ENCODE results near the gene SOD2.

The SOD2 gene

DNA sequence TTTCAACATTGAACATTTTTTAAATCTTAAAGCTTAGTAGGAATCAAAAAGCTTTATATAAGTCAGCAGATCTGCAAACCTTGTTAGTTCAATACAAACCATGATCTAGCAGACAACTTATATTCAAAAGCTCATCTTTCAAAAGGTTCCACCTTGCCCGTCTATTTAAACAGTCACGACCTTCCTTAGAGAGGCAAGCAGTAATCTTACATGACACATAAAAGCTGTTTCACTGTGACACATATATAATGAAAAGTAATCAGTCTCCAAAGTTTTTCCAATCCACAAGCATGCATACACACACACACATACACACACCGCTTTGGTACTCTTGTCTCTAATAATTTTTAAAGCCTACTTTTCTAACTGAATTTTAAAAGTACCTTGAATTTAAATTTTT is 12.9 kb downstream of the SOD2 start:
- TF ChIP-seq NFIC (IDR thresholded peaks at IDR 0.05), result no peak
- TF ChIP-seq, protein P1, sequence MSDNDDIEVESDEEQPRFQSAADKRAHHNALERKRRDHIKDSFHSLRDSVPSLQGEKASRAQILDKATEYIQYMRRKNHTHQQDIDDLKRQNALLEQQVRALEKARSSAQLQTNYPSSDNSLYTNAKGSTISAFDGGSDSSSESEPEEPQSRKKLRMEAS (IDR thresholded peaks at IDR 0.05), result no peak
- no peak for TF ChIP-seq EP300 (IDR thresholded peaks at IDR 0.05; ENCODE audit: borderline replicate concordance)
- TF ChIP-seq, protein P2, sequence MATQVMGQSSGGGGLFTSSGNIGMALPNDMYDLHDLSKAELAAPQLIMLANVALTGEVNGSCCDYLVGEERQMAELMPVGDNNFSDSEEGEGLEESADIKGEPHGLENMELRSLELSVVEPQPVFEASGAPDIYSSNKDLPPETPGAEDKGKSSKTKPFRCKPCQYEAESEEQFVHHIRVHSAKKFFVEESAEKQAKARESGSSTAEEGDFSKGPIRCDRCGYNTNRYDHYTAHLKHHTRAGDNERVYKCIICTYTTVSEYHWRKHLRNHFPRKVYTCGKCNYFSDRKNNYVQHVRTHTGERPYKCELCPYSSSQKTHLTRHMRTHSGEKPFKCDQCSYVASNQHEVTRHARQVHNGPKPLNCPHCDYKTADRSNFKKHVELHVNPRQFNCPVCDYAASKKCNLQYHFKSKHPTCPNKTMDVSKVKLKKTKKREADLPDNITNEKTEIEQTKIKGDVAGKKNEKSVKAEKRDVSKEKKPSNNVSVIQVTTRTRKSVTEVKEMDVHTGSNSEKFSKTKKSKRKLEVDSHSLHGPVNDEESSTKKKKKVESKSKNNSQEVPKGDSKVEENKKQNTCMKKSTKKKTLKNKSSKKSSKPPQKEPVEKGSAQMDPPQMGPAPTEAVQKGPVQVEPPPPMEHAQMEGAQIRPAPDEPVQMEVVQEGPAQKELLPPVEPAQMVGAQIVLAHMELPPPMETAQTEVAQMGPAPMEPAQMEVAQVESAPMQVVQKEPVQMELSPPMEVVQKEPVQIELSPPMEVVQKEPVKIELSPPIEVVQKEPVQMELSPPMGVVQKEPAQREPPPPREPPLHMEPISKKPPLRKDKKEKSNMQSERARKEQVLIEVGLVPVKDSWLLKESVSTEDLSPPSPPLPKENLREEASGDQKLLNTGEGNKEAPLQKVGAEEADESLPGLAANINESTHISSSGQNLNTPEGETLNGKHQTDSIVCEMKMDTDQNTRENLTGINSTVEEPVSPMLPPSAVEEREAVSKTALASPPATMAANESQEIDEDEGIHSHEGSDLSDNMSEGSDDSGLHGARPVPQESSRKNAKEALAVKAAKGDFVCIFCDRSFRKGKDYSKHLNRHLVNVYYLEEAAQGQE (IDR thresholded peaks at IDR 0.05; ENCODE audit: low read depth), result no peak
- no peak for TF ChIP-seq FOXM1 (IDR thresholded peaks at IDR 0.05; ENCODE audit: borderline replicate concordance, low read depth)
- TF ChIP-seq CEBPB (IDR thresholded peaks at IDR 0.05), result no peak
- no peak for TF ChIP-seq EGR1 (IDR thresholded peaks at IDR 0.05)
- no peak for TF ChIP-seq CREB1 (IDR thresholded peaks at IDR 0.05; ENCODE audit: low read depth)
- TF ChIP-seq RAD21 (IDR thresholded peaks at IDR 0.05; ENCODE audit: low read depth), result no peak
- TF ChIP-seq, protein P3, sequence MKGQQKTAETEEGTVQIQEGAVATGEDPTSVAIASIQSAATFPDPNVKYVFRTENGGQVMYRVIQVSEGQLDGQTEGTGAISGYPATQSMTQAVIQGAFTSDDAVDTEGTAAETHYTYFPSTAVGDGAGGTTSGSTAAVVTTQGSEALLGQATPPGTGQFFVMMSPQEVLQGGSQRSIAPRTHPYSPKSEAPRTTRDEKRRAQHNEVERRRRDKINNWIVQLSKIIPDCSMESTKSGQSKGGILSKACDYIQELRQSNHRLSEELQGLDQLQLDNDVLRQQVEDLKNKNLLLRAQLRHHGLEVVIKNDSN (IDR thresholded peaks at IDR 0.05), result no peak
- TF ChIP-seq ZBTB7A (IDR thresholded peaks at IDR 0.05; ENCODE audit: low read depth), result no peak

DNA sequence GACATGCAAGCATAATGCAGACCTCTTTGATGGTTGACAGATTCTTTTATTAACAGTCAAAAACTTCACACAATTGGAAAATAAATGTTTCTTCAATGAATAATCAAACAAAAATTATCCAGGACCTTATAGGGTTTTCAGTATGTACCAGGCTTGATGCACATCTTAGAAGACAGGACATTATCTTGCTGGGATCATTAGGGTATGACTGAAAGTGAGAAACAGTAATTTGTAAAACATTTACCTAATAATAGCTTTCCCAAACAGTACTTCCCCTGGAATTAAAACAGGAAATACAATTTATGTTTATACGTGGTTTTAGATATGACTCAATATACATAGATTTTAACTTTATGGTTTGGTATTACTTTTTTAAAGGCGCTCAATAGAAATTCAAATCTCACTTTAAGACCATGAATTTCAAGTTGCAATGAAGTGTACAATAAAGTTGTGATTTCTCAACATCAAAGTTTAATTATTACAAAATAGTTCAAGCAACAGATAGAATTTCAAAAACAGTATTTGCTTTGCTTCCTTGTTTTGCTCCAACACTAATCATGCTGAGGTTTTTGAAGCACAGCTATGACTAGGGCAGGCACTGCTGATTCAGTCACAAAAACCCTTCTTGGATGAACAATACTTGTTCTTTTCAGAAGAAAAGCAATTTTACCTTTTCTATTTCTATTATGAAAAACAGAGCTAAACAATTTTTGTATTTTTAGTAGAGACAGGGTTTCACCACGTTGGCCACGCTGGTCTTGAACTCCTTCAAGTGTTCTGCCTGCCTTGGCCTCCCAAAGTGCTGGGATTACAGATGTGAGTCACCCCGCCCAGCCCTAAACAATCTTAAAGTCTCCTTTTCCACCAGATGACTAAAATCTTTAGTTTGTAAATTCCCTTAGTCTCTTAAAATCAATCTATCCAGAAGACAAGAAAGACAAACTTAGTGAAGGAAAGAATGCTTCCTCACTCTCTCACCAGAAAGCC is 13.7 kb downstream of the SOD2 start:
- TF ChIP-seq TCF12 (IDR thresholded peaks at IDR 0.05; ENCODE audit: low read depth), result no peak
- TF ChIP-seq CREB1 (IDR thresholded peaks at IDR 0.05; ENCODE audit: low read depth), result no peak
- TF ChIP-seq CEBPB (IDR thresholded peaks at IDR 0.05), result no peak
- TF ChIP-seq EGR1 (IDR thresholded peaks at IDR 0.05), result no peak

DNA sequence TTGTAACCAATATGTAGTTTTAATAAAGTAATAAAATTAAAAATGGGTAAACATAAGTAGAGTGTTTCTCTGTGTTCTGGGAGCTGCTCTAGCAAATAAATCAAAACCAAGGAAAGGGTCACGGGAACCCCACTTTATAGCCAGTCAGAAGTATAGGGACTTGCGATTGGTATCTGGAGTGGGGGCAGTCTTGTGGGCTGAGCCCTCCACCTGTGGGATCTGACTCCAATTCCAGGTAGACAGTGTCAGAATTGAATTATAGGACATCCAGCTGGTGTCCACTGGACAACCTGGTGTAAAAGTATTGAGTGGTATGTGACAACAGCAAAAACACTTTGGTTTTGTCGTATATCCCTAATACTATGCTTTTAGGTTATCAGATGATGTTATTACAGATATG is 14.5 kb downstream of the SOD2 start:
- no peak for TF ChIP-seq EP300 (IDR thresholded peaks at IDR 0.05; ENCODE audit: borderline replicate concordance)
- no peak for TF ChIP-seq RAD21 (IDR thresholded peaks at IDR 0.05; ENCODE audit: low read depth)

DNA sequence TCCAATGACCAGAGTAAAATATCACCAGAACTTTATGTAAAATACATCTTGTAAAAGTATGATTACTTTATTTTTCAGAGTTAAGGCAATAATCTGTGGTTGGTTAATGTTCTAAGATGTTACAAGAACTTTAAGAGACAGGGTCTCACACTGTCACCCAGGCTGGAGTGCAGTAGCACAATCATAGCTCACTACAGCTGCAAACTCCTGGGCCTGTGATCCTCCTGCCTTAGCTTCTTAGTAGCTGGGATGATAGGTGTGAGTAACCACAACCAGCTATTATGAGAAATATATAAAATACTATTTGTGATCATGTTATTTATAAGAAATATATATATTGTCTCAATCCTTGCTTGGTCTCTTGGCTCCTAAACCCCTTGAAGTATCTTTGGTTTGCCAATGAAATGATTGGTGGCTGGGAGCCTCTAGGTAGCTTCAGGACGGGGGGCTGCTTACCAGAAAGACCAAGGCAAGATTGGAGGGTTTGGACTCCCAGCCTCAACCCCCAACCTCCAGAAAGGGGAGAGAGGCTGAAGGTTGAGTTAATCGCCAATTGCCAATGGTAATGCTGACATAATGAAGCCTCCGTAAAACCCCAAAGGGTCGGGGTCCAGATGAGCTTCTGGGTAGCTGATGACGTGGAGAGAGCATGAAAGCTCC is 15.4 kb downstream of the SOD2 start:
- TF ChIP-seq EGR1 (IDR thresholded peaks at IDR 0.05) (no peak), YY1 (IDR thresholded peaks at IDR 0.05; ENCODE audit: low read depth) (no peak)

DNA sequence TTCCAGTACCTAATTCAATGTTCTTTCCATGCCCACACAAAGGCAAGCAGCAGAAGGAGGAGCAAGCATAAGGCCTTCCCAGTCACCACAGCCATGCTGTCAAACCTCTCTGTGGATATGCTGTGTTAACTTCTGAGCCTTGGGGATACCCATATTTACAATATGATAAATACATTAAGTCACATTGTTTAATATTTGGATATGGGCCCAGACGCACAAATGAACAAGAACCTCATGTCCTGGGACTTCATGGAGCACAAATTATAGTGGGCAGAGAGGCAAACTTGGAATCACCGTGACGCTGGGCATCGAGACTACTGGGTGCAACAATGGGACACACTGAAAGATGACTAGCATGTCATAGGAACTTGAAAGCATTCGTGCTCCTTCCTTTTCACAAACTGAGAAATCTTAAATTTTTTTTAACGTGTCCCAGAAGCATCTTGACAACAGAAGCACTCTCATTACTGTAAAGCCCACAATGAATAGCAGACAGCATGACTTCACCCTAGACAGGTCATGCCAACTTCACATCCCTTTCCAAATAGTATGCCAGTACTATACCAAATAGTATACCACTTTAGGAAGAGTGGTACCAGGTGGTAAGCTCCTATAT is 16.0 kb downstream of the SOD2 start:
- TF ChIP-seq TAF1 (IDR thresholded peaks at IDR 0.05; ENCODE audit: low read depth), result no peak
- no peak for TF ChIP-seq YY1 (IDR thresholded peaks at IDR 0.05; ENCODE audit: low read depth)
- TF ChIP-seq CEBPB (IDR thresholded peaks at IDR 0.05), result no peak
- TF ChIP-seq, protein P1 (IDR thresholded peaks at IDR 0.05), result no peak
- no peak for TF ChIP-seq NFIC (IDR thresholded peaks at IDR 0.05)
- TF ChIP-seq EP300 (IDR thresholded peaks at IDR 0.05; ENCODE audit: borderline replicate concordance), result no peak
- TF ChIP-seq, protein P3 (IDR thresholded peaks at IDR 0.05), result no peak
- TF ChIP-seq TEAD4 (IDR thresholded peaks at IDR 0.05), result no peak
- TF ChIP-seq TCF12 (IDR thresholded peaks at IDR 0.05; ENCODE audit: low read depth), result no peak
- TF ChIP-seq RAD21 (IDR thresholded peaks at IDR 0.05; ENCODE audit: low read depth), result no peak
- no peak for TF ChIP-seq EGR1 (IDR thresholded peaks at IDR 0.05)

DNA sequence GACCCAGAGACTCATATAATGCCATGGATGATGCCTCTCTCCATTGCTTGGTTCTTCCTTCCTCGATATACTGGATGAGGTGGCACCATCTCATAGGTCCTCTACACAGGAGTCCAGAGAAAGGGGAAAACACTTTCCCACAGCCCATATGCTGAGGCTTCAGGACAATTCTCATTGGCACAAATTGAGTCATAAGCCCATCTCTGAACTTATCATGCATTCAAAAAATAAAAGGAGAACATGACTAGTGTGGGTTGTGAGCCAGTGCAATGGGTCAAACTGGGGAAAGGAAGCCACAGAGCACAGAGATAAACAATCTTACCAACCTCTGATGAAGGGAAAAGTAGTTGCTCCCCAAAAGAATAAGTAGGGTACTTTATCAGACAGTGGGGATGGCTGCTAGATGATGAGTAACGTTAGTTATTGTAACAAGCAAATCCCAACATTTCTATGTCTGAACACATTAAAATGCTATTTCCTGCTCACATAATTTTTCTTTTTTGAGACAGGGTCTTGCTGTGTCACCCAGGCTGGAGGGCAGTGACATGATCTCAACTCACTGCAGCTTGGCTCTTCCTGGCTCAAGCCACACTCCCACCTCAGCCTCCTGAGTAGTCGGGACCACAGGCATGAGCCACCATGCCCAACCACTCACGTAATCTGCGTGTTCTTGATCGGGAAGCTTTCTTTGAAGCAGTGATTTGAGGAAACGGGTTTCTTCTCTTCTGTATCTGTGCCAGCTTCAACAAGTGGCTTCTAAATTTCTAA is 27.0 kb downstream of the SOD2 start:
- TF ChIP-seq YY1 (IDR thresholded peaks at IDR 0.05; ENCODE audit: low read depth) (no peak), NFIC (IDR thresholded peaks at IDR 0.05) (no peak), CREB1 (IDR thresholded peaks at IDR 0.05; ENCODE audit: low read depth) (no peak), TEAD4 (IDR thresholded peaks at IDR 0.05) (no peak), TCF12 (IDR thresholded peaks at IDR 0.05; ENCODE audit: low read depth) (no peak), RAD21 (IDR thresholded peaks at IDR 0.05; ENCODE audit: low read depth) (no peak), EP300 (IDR thresholded peaks at IDR 0.05; ENCODE audit: borderline replicate concordance) (no peak), ZBTB7A (IDR thresholded peaks at IDR 0.05; ENCODE audit: low read depth) (no peak), CEBPB (IDR thresholded peaks at IDR 0.05) (no peak), TAF1 (IDR thresholded peaks at IDR 0.05; ENCODE audit: low read depth) (no peak), EGR1 (IDR thresholded peaks at IDR 0.05) (no peak), FOXM1 (IDR thresholded peaks at IDR 0.05; ENCODE audit: borderline replicate concordance, low read depth) (no peak)
- TF ChIP-seq, protein P3 (IDR thresholded peaks at IDR 0.05), result no peak
- TF ChIP-seq, protein P1 (IDR thresholded peaks at IDR 0.05), result no peak
- TF ChIP-seq, protein P2 (IDR thresholded peaks at IDR 0.05; ENCODE audit: low read depth), result no peak

Data from Ishikawa (cell line).